Measurements from ENCODE around the gene CCDC93. TPM values are rescaled to one million over a fixed set of nuclear protein-coding genes. Genes with fewer than 3 reads are reported as not detected.

Gene CCDC93
- polyA plus RNA-seq, 1 donor: 29.9 TPM

GRCh38 chr2:117879003-117879402 lies 134.9 kb downstream of the CCDC93 start:
- DNase-seq: no peak

- no peak for DNase-seq
Measured at GRCh38 chr2:117875786-117876185, 138.1 kb downstream of the CCDC93 start.

Other genes with a start within 250 kb of the CCDC93 start
- gene DDX18, start 199.4 kb downstream of the CCDC93 start, polyA plus RNA-seq (ENCODE audit: insufficient read length): 41.9 TPM
- gene INSIG2, start 74.4 kb upstream of the CCDC93 start, polyA plus RNA-seq (ENCODE audit: insufficient read length): 17.2 TPM

Measured in hindlimb muscle (tissue), 1 donor.